SU-DHL-6 (cell line): ENCODE data around the gene FMN1.

Experiments used
- H2AFZ ChIP-seq: fragments of 200-600 bp; sonication (generic); 2 replicates; pipeline ENCODE4 v1.6.1; 2014; ENCODE audit warnings: low read depth, mild to moderate bottlenecking, moderate library complexity, mixed read lengths, antibody characterized with exemption, low read length; ENCODE audit not compliant: severe bottlenecking
- H3F3A ChIP-seq: fragments of 200-600 bp; shearing (Covaris generic); 2 replicates; pipeline ENCODE4 v1.6.0; 2016; ENCODE audit warnings: antibody characterized with exemption, mild to moderate bottlenecking; ENCODE audit not compliant: insufficient read depth
- H3K27ac ChIP-seq: fragments of 200-600 bp; sonication (generic); 2 replicates; pipeline ENCODE4 v1.5.1; 2016; ENCODE audit warnings: low read depth, mild to moderate bottlenecking, low read length, moderate library complexity, mixed read lengths
- H3K27me3 ChIP-seq: fragments of 200-600 bp; sonication (generic), shearing (Covaris generic); 2 replicates; pipeline ENCODE4 v1.6.0; 2014; ENCODE audit warnings: mild to moderate bottlenecking, low read length
- H3K36me3 ChIP-seq: fragments of 200-600 bp; sonication (generic); 2 replicates; pipeline ENCODE4 v1.6.1; 2014; ENCODE audit warnings: mild to moderate bottlenecking, low read length, mixed read lengths
- H3K4me2 ChIP-seq: fragments of 300-600, 200-600 bp; shearing (Covaris generic), sonication (generic); 2 replicates; pipeline ENCODE4 v1.6.0; 2014; ENCODE audit warnings: low read length, low read depth, mild to moderate bottlenecking; ENCODE audit not compliant: poor library complexity, severe bottlenecking
- H3K4me3 ChIP-seq: fragments of 200-600 bp; sonication (generic); 2 replicates; pipeline ENCODE4 v1.5.1; 2014; ENCODE audit warnings: antibody characterized with exemption, low read length, mild to moderate bottlenecking, mixed read lengths; ENCODE audit not compliant: insufficient read depth, poor library complexity, severe bottlenecking
- H3K79me2 ChIP-seq: fragments of 200-600 bp; sonication (generic); 2 replicates; pipeline ENCODE4 v1.6.1; 2014; ENCODE audit warnings: mild to moderate bottlenecking, low read length, moderate library complexity; ENCODE audit not compliant: insufficient read depth
- H3K9ac ChIP-seq: fragments of 200-600 bp; sonication (generic); 2 replicates; pipeline ENCODE4 v1.7.0; 2014; ENCODE audit warnings: mild to moderate bottlenecking, low read length
- H3K9me2 ChIP-seq: fragments of 200-600 bp; sonication (generic); replicated peaks from 2 replicates; pipeline ENCODE4 v1.6.1; 2014; ENCODE audit warnings: low read length; ENCODE audit not compliant: insufficient read depth
- H3K9me3 ChIP-seq: fragments of 200-600 bp; sonication (generic); 2 replicates; pipeline ENCODE4 v1.6.1; 2014; ENCODE audit warnings: low read length, mixed read lengths; ENCODE audit not compliant: insufficient read depth
- H4K20me1 ChIP-seq: fragments of 200-600 bp; sonication (generic); 2 replicates; pipeline ENCODE4 v1.6.1; 2014; ENCODE audit warnings: low read depth, mild to moderate bottlenecking, antibody characterized with exemption, low read length, moderate library complexity, mixed read lengths
- CTCF ChIP-seq: fragments of 200-600 bp; sonication (generic); IDR thresholded peaks from one replicate; pipeline ENCODE4 v1.5.1; 2017; ENCODE audit warnings: antibody characterized with exemption, mild to moderate bottlenecking, low read length, moderate library complexity; ENCODE audit not compliant: insufficient read depth, poor library complexity, severe bottlenecking
- EZH2phosphoT487 ChIP-seq: fragments of 200-600 bp; sonication (generic), shearing (Covaris generic); conservative IDR thresholded peaks from 2 replicates; pipeline ENCODE4 v1.6.1; 2018; ENCODE audit warnings: mild to moderate bottlenecking, antibody characterized with exemption, low read length, moderate library complexity, mixed read lengths

Gene FMN1

GRCh38 chr15:32818758-32819447 is 375.6 kb downstream of the FMN1 start:
- no peaks in the 10 kb centered on the region for H3K27me3 ChIP-seq
- H3K4me3 ChIP-seq, result no peak overlapping the region
- no peak overlapping the region for H2AFZ ChIP-seq
- no peaks in the 10 kb centered on the region for H3K9me3 ChIP-seq
- H3K36me3 ChIP-seq, result no peaks in the 10 kb centered on the region
- no peak overlapping the region for H3K9ac ChIP-seq
- H3F3A ChIP-seq, result no peaks in the 10 kb centered on the region
- no peaks in the 10 kb centered on the region for H3K9me2 ChIP-seq
- no peaks in the 10 kb centered on the region for H3K79me2 ChIP-seq
- no peak overlapping the region for H3K4me2 ChIP-seq
- TF ChIP-seq EZH2phosphoT487 (no peak), CTCF (no peak)
- no peak overlapping the region for H3K27ac ChIP-seq
- H4K20me1 ChIP-seq, result no peaks in the 10 kb centered on the region

- H4K20me1 ChIP-seq, result no peaks in the 10 kb centered on the region
- no peaks in the 10 kb centered on the region for H3K36me3 ChIP-seq
- H3K27me3 ChIP-seq, result no peaks in the 10 kb centered on the region
- H3K9me3 ChIP-seq, result no peaks in the 10 kb centered on the region
- H3K27ac ChIP-seq, result no peak overlapping the region
- no peak overlapping the region for H2AFZ ChIP-seq
- H3K4me3 ChIP-seq, result no peak overlapping the region
- no peak overlapping the region for H3K4me2 ChIP-seq
- no peaks in the 10 kb centered on the region for H3F3A ChIP-seq
- no peak overlapping the region for H3K9ac ChIP-seq
- TF ChIP-seq CTCF, result no peak
- TF ChIP-seq EZH2phosphoT487, result no peak
- no peaks in the 10 kb centered on the region for H3K9me2 ChIP-seq
- H3K79me2 ChIP-seq, result no peaks in the 10 kb centered on the region
Measured at GRCh38 chr15:32817577-32817976, 376.9 kb downstream of the FMN1 start.

- H3F3A ChIP-seq, result no peaks in the 10 kb centered on the region
Measured at GRCh38 chr15:32807331-32807730, 387.2 kb downstream of the FMN1 start.

More at GRCh38 chr15:32807331-32807730, 387.2 kb downstream of the FMN1 start:
- H3K27ac ChIP-seq, result no peak overlapping the region
- no peaks in the 10 kb centered on the region for H4K20me1 ChIP-seq
- H2AFZ ChIP-seq, result no peak overlapping the region
- H3K9ac ChIP-seq, result no peak overlapping the region
- H3K4me3 ChIP-seq, result no peak overlapping the region
- H3K36me3 ChIP-seq, result no peaks in the 10 kb centered on the region
- no peaks in the 10 kb centered on the region for H3K79me2 ChIP-seq
- no peaks in the 10 kb centered on the region for H3K9me3 ChIP-seq
- no peak overlapping the region for H3K4me2 ChIP-seq
- no peaks in the 10 kb centered on the region for H3K9me2 ChIP-seq
- no peak for TF ChIP-seq EZH2phosphoT487
- TF ChIP-seq CTCF, result no peak
- peaks cover 4% of the 10 kb centered on the region; the same call in 1 of the 2 replicates for H3K27me3 ChIP-seq
